Smooth muscle cell (in vitro differentiated cells): ENCODE results near the gene KAZN. TPM values are rescaled to one million over a fixed set of nuclear protein-coding genes. Genes with fewer than 3 reads are reported as not detected.

Experiments
- DNase-seq: peaks from one replicate; lab custom pipeline; 2025; ENCODE audit not compliant: unreplicated experiment; lab: John Stamatoyannopoulos, UW
- H2AFZ ChIP-seq: fragments of 200-600 bp; sonication (generic); 2 replicates; pipeline ENCODE4 v1.6.0; 2016; ENCODE audit warnings: antibody characterized with exemption, low read depth, mild to moderate bottlenecking
- H3F3A ChIP-seq: fragments of 200-600 bp; sonication (generic); 2 replicates; pipeline ENCODE4 v1.6.0; 2017; ENCODE audit warnings: antibody characterized with exemption, low read depth
- H3K27ac ChIP-seq: fragments of 200-600 bp; sonication (generic); 2 replicates; pipeline ENCODE4 v1.5.1; 2016; ENCODE audit warnings: low read depth, mild to moderate bottlenecking
- H3K27me3 ChIP-seq: fragments of 200-600 bp; sonication (generic); 2 replicates; pipeline ENCODE4 v1.6.1; 2016; ENCODE audit warnings: low read depth, mild to moderate bottlenecking
- H3K36me3 ChIP-seq: fragments of 200-600 bp; sonication (generic); 2 replicates; pipeline ENCODE4 v1.5.1; 2016; ENCODE audit warnings: low read depth
- H3K4me1 ChIP-seq: fragments of 200-600 bp; sonication (generic); 2 replicates; pipeline ENCODE4 v1.5.1; 2016; ENCODE audit warnings: low read depth
- H3K4me2 ChIP-seq: fragments of 200-600 bp; sonication (generic); 2 replicates; pipeline ENCODE4 v1.6.0; 2016; ENCODE audit warnings: mild to moderate bottlenecking
- H3K4me3 ChIP-seq: fragments of 200-600 bp; sonication (generic); 2 replicates; pipeline ENCODE4 v1.5.1; 2016; ENCODE audit warnings: mild to moderate bottlenecking
- H3K79me2 ChIP-seq: fragments of 200-600 bp; sonication (generic); 2 replicates; pipeline ENCODE4 v1.6.0; 2016; ENCODE audit warnings: low read depth, mild to moderate bottlenecking
- H3K9ac ChIP-seq: fragments of 200-600 bp; sonication (generic); 2 replicates; pipeline ENCODE4 v1.6.0; 2016; ENCODE audit warnings: low read depth
- H3K9me3 ChIP-seq: fragments of 200-600 bp; sonication (generic); replicated peaks from 2 replicates; pipeline ENCODE4 v1.5.1; 2016; ENCODE audit warnings: low read depth
- H4K20me1 ChIP-seq: fragments of 200-600 bp; sonication (generic); 2 replicates; pipeline ENCODE4 v1.6.0; 2016; ENCODE audit warnings: low read depth
- CTCF ChIP-seq: fragments of 200-600 bp; sonication (generic); IDR thresholded peaks from 2 replicates; pipeline ENCODE4 v1.5.1; 2017; ENCODE audit warnings: borderline replicate concordance, mild to moderate bottlenecking, antibody characterized with exemption; ENCODE audit not compliant: insufficient read depth, poor library complexity, severe bottlenecking
- WGBS: methylation state at CpG from one replicate; pipeline ENCODE4 v1.1.7; 2016; ENCODE audit warnings: low lambda C conversion rate; 5-methylcytosine and 5-hydroxymethylcytosine counted together
- polyA plus RNA-seq: library from polyadenylated mRNA; unstranded; fragments of >200 nt; fragmentation: Nextera tagmentation; extraction: Ambion mirVana; gene quantifications from 2 replicates; pipeline ENCODE4 v1.2.1, GENCODE V29; 2016
- total RNA-seq: library from RNA; depleted of rRNA; stranded (reverse); fragments of >200 nt; gene quantifications from 2 replicates; pipeline ENCODE4 v1.2.3, GENCODE V29; 2014

Gene KAZN
- total and polyA plus RNA-seq, 2 experiments from 2014 or later: 6.3 to 8.2 TPM

DNA sequence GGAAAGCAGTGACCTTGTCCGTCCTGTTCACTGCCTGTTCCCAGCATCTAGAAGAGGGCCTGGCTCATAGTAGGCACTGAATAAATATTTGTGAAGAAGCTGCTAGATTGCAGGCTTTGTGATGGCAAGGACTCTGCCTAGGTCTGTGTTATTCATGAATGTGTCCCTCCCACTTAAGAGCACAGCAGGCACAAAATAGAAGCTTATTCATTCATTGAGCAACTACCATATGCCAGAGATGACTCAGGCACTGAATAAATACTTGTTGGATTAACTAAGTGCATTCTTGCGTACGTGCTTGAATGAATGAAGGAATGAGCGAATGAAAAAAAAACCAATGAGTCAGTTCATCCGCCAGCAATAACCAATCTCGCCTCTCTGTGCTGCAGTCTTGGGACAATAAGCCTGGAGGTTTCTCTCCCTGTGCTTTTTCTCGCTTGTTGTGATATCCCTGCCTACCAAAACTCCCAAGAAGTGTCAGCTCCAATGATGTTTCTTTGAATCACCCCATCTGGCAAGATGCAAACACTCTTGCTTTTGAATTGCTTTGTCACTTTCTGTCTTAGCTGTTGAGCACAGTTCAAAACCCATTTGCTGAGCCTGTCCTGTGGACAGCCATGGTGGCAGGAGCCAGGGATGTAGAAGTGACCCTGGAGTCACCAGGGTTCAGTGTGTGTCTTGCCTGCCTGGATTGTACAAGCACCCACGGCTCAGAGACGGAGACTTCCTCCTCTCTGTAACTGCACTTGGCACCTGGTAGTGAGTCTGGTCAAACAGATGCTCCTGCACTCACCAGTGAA, 143.9 kb downstream of the KAZN start:
- peaks cover 10% of the 10 kb centered on the region for H3K4me1 ChIP-seq

DNA sequence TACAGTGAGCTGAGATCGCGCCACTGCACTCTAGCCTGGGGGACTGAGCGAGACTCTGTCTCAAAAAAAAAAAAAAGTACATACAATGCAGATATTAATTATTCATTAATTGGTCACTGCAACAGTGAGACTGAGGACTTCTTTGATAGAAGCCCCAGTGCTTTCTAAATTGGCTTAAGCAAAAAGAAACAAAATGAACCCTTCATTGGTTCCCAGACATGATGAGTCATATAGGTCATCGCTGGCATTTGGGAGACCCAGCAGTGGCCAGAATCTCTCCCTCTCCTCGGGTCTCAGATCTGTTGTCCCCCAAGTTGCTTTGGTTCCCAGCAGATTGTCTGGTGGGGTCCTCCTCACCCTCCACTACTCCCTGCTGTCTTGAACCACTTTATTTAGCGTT, 144.9 kb downstream of the KAZN start:
- no peak overlapping the region for H3K27ac ChIP-seq

More for the DNA sequence above, 143.9 kb downstream of the KAZN start:
- H4K20me1 ChIP-seq: no peaks in the 10 kb centered on the region
- peak overlapping the region; percentile 29 for H3K4me2 ChIP-seq
- TF ChIP-seq CTCF: no peak
- H3K27me3 ChIP-seq: no peaks in the 10 kb centered on the region
- H3K36me3 ChIP-seq: no peaks in the 10 kb centered on the region
- H3K27ac ChIP-seq: peak overlapping the region; percentile 73
- no peaks in the 10 kb centered on the region for H3K79me2 ChIP-seq
- WGBS: 28% methylated on average over 9 of the region's 9 CpGs
- no peaks in the 10 kb centered on the region for H3F3A ChIP-seq
- no peaks in the 10 kb centered on the region for H3K9me3 ChIP-seq
- H3K9ac ChIP-seq: peak overlapping the region; percentile 52
- DNase-seq: no peak
- H3K4me3 ChIP-seq: no peak overlapping the region
- H2AFZ ChIP-seq: no peak overlapping the region

GRCh38 chr1:14745001-14745720, 146.7 kb downstream of the KAZN start:
- Histone ChIP-seq H3K4me1 (peaks cover 10% of the 10 kb centered on the region), H3K36me3 (no peaks in the 10 kb centered on the region), H3K79me2 (no peaks in the 10 kb centered on the region), H3K27ac (no peak overlapping the region), H3K27me3 (no peaks in the 10 kb centered on the region), H4K20me1 (no peaks in the 10 kb centered on the region), H3F3A (no peaks in the 10 kb centered on the region), H3K9me3 (no peaks in the 10 kb centered on the region), H3K4me2 (no peak overlapping the region), H3K9ac (no peak overlapping the region), H3K4me3 (no peak overlapping the region), H2AFZ (no peak overlapping the region)
- WGBS: 88% methylated on average over 9 of the region's 9 CpGs
- no peak for DNase-seq
- no peak for TF ChIP-seq CTCF

More for the DNA sequence above, 144.9 kb downstream of the KAZN start:
- Histone ChIP-seq H2AFZ (no peak overlapping the region), H4K20me1 (no peaks in the 10 kb centered on the region), H3K27me3 (no peaks in the 10 kb centered on the region), H3K9me3 (no peaks in the 10 kb centered on the region), H3K4me1 (peaks cover 10% of the 10 kb centered on the region), H3K79me2 (no peaks in the 10 kb centered on the region), H3K4me3 (no peak overlapping the region), H3K9ac (no peak overlapping the region), H3F3A (no peaks in the 10 kb centered on the region), H3K4me2 (no peak overlapping the region), H3K36me3 (no peaks in the 10 kb centered on the region)
- no peak for TF ChIP-seq CTCF
- no peak for DNase-seq
- WGBS: 93% methylated on average over 6 of the region's 6 CpGs
